HepG2 (cell line): ENCODE results near the gene FGFR2. TPM values are rescaled to one million over a fixed set of nuclear protein-coding genes. Genes with fewer than 3 reads are reported as not detected.

Experiments
- ATAC-seq: fragments of 200-7000 bp; cut with Tn5 transposase; 3 replicates; pipeline ENCODE4 v1.9.1; 2020; ENCODE audit warnings: mild to moderate bottlenecking, moderate library complexity
- BruUV-seq: library from RNA; stranded (reverse); fragments of 400-500 nt; replicated peaks from 2 replicates; lab custom pipeline; 2021; lab: Mats Ljungman, UMichigan
- CTCF ChIA-PET: fragments of 300-600 bp; formaldehyde crosslinking; extraction: SDS; loops from one replicate; lab custom pipeline; 2021; ENCODE audit warnings: low total read pairs, inconsistent platforms, low intra/inter-chr PET ratio; lab: Yijun Ruan, JAX
- POLR2A ChIA-PET: fragments of 350-600 bp; sonication (Branson Sonifier 250); formaldehyde crosslinking; loops from one replicate; lab custom pipeline; 2020; ENCODE audit warnings: antibody characterized with exemption, inconsistent platforms; lab: Yijun Ruan, JAX
- DNase-seq: peaks from one replicate; pipeline ENCODE4 v3.0.0-alpha.2; 2015; ENCODE audit warnings: low spot score
- FAIRE-seq: peaks from 3 replicates; lab custom pipeline; 2011; peaks lifted over from hg19 to GRCh38; lab: Jason Lieb, UNC
- H2AFZ ChIP-seq: one replicate; pipeline ENCODE4 v1.6.1; 2011; ENCODE audit warnings: low read length, inconsistent platforms
- H3K27ac ChIP-seq: fragments of 300-600 bp; 3 replicates; pipeline ENCODE4 v1.8.0; 2011; ENCODE audit warnings: mixed run types, mild to moderate bottlenecking, mixed read lengths, low read length, inconsistent platforms; ENCODE audit not compliant: insufficient read depth; ENCODE audit errors: extremely low read length
- H3K27me3 ChIP-seq, 2 experiments: fragments of 200-600 bp in 1 of 2; 2 replicates in 1 of 2; 3 replicates in 1 of 2; pipeline versions ENCODE4 v1.6.0 to v1.8.0; 2011; ENCODE audit warnings: low read length in 2 of 2, mild to moderate bottlenecking in 2 of 2, moderate library complexity in 2 of 2, inconsistent platforms in 1 of 2; ENCODE audit not compliant: insufficient read depth in 2 of 2, control insufficient read depth in 1 of 2
- H3K36me3 ChIP-seq, 2 experiments: fragments of 200-600 bp in 1 of 2; replicated peaks in 1 of 2; 2 replicates in 1 of 2; 3 replicates in 1 of 2; pipeline versions ENCODE4 v1.5.1 to v1.8.0; 2011; ENCODE audit warnings: low read length in 2 of 2, inconsistent platforms in 1 of 2; ENCODE audit not compliant: insufficient read depth in 2 of 2, control insufficient read depth in 1 of 2
- H3K4me1 ChIP-seq: 2 replicates; pipeline ENCODE4 v1.5.1; 2012; ENCODE audit warnings: low read length, inconsistent platforms; ENCODE audit not compliant: insufficient read depth
- H3K4me2 ChIP-seq: 2 replicates; pipeline ENCODE4 v1.6.0; 2011; ENCODE audit warnings: low read depth, low read length, inconsistent platforms
- H3K4me3 ChIP-seq, 3 experiments: fragments of 200-600 bp in 1 of 3; sonication (generic), shearing (Covaris generic) in 1 of 3; replicated peaks in 1 of 3; 2 replicates each; pipeline ENCODE4 v1.5.1; 2011 to 2016; ENCODE audit warnings: low read length in 3 of 3, inconsistent platforms in 2 of 3, low read depth in 2 of 3, mild to moderate bottlenecking in 2 of 3, control low read depth in 1 of 3, mixed read lengths in 1 of 3; ENCODE audit not compliant: insufficient read depth in 1 of 3
- H3K79me2 ChIP-seq: one replicate; pipeline ENCODE4 v1.6.1; 2011; ENCODE audit warnings: low read length, inconsistent platforms; ENCODE audit not compliant: insufficient read depth
- H3K9ac ChIP-seq: 2 replicates; pipeline ENCODE4 v1.6.0; 2011; ENCODE audit warnings: mild to moderate bottlenecking, low read depth, low read length, inconsistent platforms; ENCODE audit not compliant: insufficient read depth
- H3K9me3 ChIP-seq: 2 replicates; pipeline ENCODE4 v1.5.1; 2012; ENCODE audit warnings: mild to moderate bottlenecking, low read length
- H4K20me1 ChIP-seq: 2 replicates; pipeline ENCODE4 v1.6.0; 2011; ENCODE audit warnings: inconsistent platforms, mild to moderate bottlenecking, low read length, moderate library complexity; ENCODE audit not compliant: insufficient read depth
- AGO2 ChIP-seq: fragments of 200-400 bp; formaldehyde crosslinking; optimal IDR thresholded peaks from 2 replicates; pipeline ENCODE3; 2017; ENCODE audit warnings: mild to moderate bottlenecking, low read depth, low read length, moderate library complexity
- BORCS8-MEF2B ChIP-seq: sonication (generic); formaldehyde crosslinking; IDR thresholded peaks from 2 replicates; pipeline ENCODE4 v1.8.0; 2022; ENCODE audit warnings: mild to moderate bottlenecking, missing genetic modification reagents
- CC2D1A ChIP-seq: sonication (generic); formaldehyde crosslinking; IDR thresholded peaks from 2 replicates; pipeline ENCODE4 v1.8.1; 2023; ENCODE audit warnings: mild to moderate bottlenecking, missing genetic modification reagents
- ELF4 ChIP-seq: sonication (generic); formaldehyde crosslinking; IDR thresholded peaks from 2 replicates; pipeline ENCODE4 v1.5.0; 2020; ENCODE audit warnings: missing genetic modification reagents, mild to moderate bottlenecking, moderate library complexity, borderline replicate concordance
- FOXP1 ChIP-seq, 2 experiments: fragments of 450-650 bp in 1 of 2; IDR thresholded peaks; 2 replicates each; pipeline ENCODE4 v1.6.1; 2017 to 2018; ENCODE audit warnings: antibody characterized with exemption in 1 of 2
- FUBP1 ChIP-seq: sonication (generic); formaldehyde crosslinking; IDR thresholded peaks from 2 replicates; pipeline ENCODE4 v1.5.1; 2020; ENCODE audit warnings: missing genetic modification reagents, mild to moderate bottlenecking, borderline replicate concordance
- KDM4B ChIP-seq: sonication (generic); formaldehyde crosslinking; IDR thresholded peaks from 2 replicates; pipeline ENCODE4 v1.4.0; 2020; ENCODE audit warnings: missing genetic modification reagents
- LBX2 ChIP-seq: sonication (generic); formaldehyde crosslinking; IDR thresholded peaks from 2 replicates; pipeline ENCODE4 v1.5.0; 2020; ENCODE audit warnings: missing genetic modification reagents, mild to moderate bottlenecking, borderline replicate concordance
- RBM39 ChIP-seq: fragments of 200-400 bp; formaldehyde crosslinking; IDR thresholded peaks from one replicate; pipeline ENCODE4 v1.6.1; 2018; ENCODE audit warnings: antibody characterized with exemption, mild to moderate bottlenecking, low read depth, low read length; ENCODE audit not compliant: poor library complexity, severe bottlenecking
- RFXAP ChIP-seq: sonication (generic); formaldehyde crosslinking; IDR thresholded peaks from 2 replicates; pipeline ENCODE4 v1.4.0; 2020; ENCODE audit warnings: missing genetic modification reagents, borderline replicate concordance
- SYNCRIP ChIP-seq: fragments of 200-400 bp; formaldehyde crosslinking; IDR thresholded peaks from 2 replicates; pipeline ENCODE4 v1.6.1; 2018; ENCODE audit warnings: mild to moderate bottlenecking, low read depth, low read length; ENCODE audit not compliant: insufficient read depth
- ZMAT3 ChIP-seq: sonication (generic); formaldehyde crosslinking; conservative IDR thresholded peaks from 2 replicates; pipeline ENCODE4 v1.7.0; 2021; ENCODE audit warnings: missing genetic modification reagents
- ZNF326 ChIP-seq: sonication (generic); formaldehyde crosslinking; IDR thresholded peaks from 2 replicates; pipeline ENCODE4 v1.4.0; 2020; ENCODE audit warnings: missing genetic modification reagents, borderline replicate concordance
- ZNF329 ChIP-seq: sonication (generic); formaldehyde crosslinking; IDR thresholded peaks from 2 replicates; pipeline ENCODE4 v1.9.0; 2021; ENCODE audit warnings: low read depth, mild to moderate bottlenecking, missing genetic modification reagents
- ZNF335 ChIP-seq: sonication (generic); formaldehyde crosslinking; IDR thresholded peaks from 2 replicates; pipeline ENCODE4 v1.4.0; 2020; ENCODE audit warnings: missing genetic modification reagents
- ZNF639 ChIP-seq: conservative IDR thresholded peaks from 2 replicates; pipeline ENCODE4 v1.6.1; 2018; ENCODE audit warnings: missing genetic modification reagents
- ZNF747 ChIP-seq: sonication (generic); formaldehyde crosslinking; IDR thresholded peaks from 2 replicates; pipeline ENCODE4 v1.8.1; 2023; ENCODE audit warnings: missing genetic modification reagents, mild to moderate bottlenecking, borderline replicate concordance
- ZNF780A ChIP-seq: sonication (generic); formaldehyde crosslinking; IDR thresholded peaks from 2 replicates; pipeline ENCODE4 v1.8.0; 2022; ENCODE audit warnings: mild to moderate bottlenecking, missing genetic modification reagents, moderate library complexity
- WGBS: methylation state at CpG from one replicate; pipeline ENCODE4 v1.1.6; 2017; ENCODE audit warnings: low lambda C conversion rate; 5-methylcytosine and 5-hydroxymethylcytosine counted together
- in situ Hi-C: cut with HindIII; loops from 2 replicates; pipeline ENCODE4 v1.10.0; 2017; ENCODE audit warnings: low pct_unique_long_range_greater_than_20kb; ENCODE audit not compliant: extremely low pct_ligation_motif_present
- intact Hi-C: fragments of 100-400 bp; cut with micrococcal nuclease; formaldehyde crosslinking; loops from one replicate; pipeline ENCODE4 v1.10.0; 2022; ENCODE audit not compliant: unreplicated experiment
- polyA plus RNA-seq, 8 experiments: library from polyadenylated mRNA; depleted of rRNA in 3 of 8; stranded (reverse) in 7 of 8; unstranded in 1 of 8; fragments of >200 nt; fragmentation: Illumina TruSeq in 4 of 8; extraction: Trizol in 4 of 8; gene quantifications; 2 replicates each; pipeline versions ENCODE4 v1.2.1 to v1.2.3, GENCODE V29; 2011 to 2016; ENCODE audit warnings: low read depth in 4 of 8, missing spikeins in 1 of 8, mixed read lengths in 1 of 8; ENCODE audit not compliant: insufficient read depth in 1 of 8
- total RNA-seq, 5 experiments: library from RNA; depleted of rRNA; stranded (reverse); fragments of >200 nt; fragmentation: Illumina TruSeq; extraction: Trizol; gene quantifications; 2 replicates each; pipeline ENCODE4 v1.2.3, GENCODE V29; 2016; ENCODE audit warnings: low read depth in 1 of 5
- TF ChIP-seq, protein P1 (sequence below): sonication (generic); formaldehyde crosslinking; IDR thresholded peaks from 2 replicates; pipeline ENCODE4 v1.9.0; 2021; ENCODE audit warnings: missing genetic modification reagents, mild to moderate bottlenecking, borderline replicate concordance

The FGFR2 gene
- total and polyA plus RNA-seq, 2 of the 13 experiments (the other 11 are each of a cell fraction or from before 2014, with no cell fraction given) = 1.6 to 2.6 TPM

GRCh38 chr10:121640266-121640665 is 42.0 kb upstream of the FGFR2 start:
- no peaks in the 10 kb centered on the region for H4K20me1 ChIP-seq
- H3K9me3 ChIP-seq = peaks cover 10% of the 10 kb centered on the region
- no peak for TF ChIP-seq ZNF335
- no peak for TF ChIP-seq RBM39
- no peak for TF ChIP-seq ZMAT3
- TF ChIP-seq BORCS8-MEF2B (CRISPR knock-in tag) = no peak
- TF ChIP-seq ZNF780A = no peak
- no peak for TF ChIP-seq ZNF329 (CRISPR knock-in tag)
- TF ChIP-seq CC2D1A (CRISPR knock-in tag) = no peak
- no peak for TF ChIP-seq ZNF639 (CRISPR knock-in tag)
- TF ChIP-seq ZNF747 (CRISPR knock-in tag) = no peak
- no peak for TF ChIP-seq FUBP1 (CRISPR knock-in tag)
- no peak for TF ChIP-seq ZNF326
- no peak for TF ChIP-seq AGO2
- no peak for TF ChIP-seq SYNCRIP
- no peak for TF ChIP-seq KDM4B (CRISPR knock-in tag)
- TF ChIP-seq RFXAP (CRISPR knock-in tag) = no peak
- TF ChIP-seq LBX2 (CRISPR knock-in tag) = no peak
- no peak for TF ChIP-seq ELF4 (CRISPR knock-in tag)
- TF ChIP-seq FOXP1 (IDR thresholded peaks at IDR 0.05) = no peak
- TF ChIP-seq FOXP1 (CRISPR knock-in tag; IDR thresholded peaks at IDR 0.05) = no peak
- TF ChIP-seq, protein P1, sequence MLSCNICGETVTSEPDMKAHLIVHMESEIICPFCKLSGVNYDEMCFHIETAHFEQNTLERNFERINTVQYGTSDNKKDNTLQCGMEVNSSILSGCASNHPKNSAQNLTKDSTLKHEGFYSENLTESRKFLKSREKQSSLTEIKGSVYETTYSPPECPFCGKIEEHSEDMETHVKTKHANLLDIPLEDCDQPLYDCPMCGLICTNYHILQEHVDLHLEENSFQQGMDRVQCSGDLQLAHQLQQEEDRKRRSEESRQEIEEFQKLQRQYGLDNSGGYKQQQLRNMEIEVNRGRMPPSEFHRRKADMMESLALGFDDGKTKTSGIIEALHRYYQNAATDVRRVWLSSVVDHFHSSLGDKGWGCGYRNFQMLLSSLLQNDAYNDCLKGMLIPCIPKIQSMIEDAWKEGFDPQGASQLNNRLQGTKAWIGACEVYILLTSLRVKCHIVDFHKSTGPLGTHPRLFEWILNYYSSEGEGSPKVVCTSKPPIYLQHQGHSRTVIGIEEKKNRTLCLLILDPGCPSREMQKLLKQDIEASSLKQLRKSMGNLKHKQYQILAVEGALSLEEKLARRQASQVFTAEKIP = no peak
- WGBS = 0% methylated on average over 3 of the region's 3 CpGs
- ChIA-PET POLR2A (no interaction called here), CTCF (no interaction called here)
- no peaks in the 10 kb centered on the region for H3K79me2 ChIP-seq
- H3K27me3 ChIP-seq = 0 out of 5 replicates have a peak, but pooled peaks cover 0 to 8% of the 10 kb centered on the region in 2 experiments
- no peak overlapping the region for H3K4me3 ChIP-seq
- H3K36me3 ChIP-seq = no peaks in the 10 kb centered on the region
- FAIRE-seq (no peak), ATAC-seq (no peak), DNase-seq (no peak)
- H3K4me2 ChIP-seq = no peak overlapping the region
- H2AFZ ChIP-seq = no peak overlapping the region
- in situ Hi-C loops (no loop called here), intact Hi-C loops (no loop called here)
- no peaks in the 10 kb centered on the region for H3K4me1 ChIP-seq
- no TSS peak for BruUV-seq
- no peak overlapping the region for H3K27ac ChIP-seq
- no peak overlapping the region for H3K9ac ChIP-seq
